ENCODE results near the gene KLHL29. TPM values are rescaled to one million over a fixed set of nuclear protein-coding genes. Genes with fewer than 3 reads are reported as not detected.

The KLHL29 gene
- total RNA-seq, 1 donor from 2014 or later: 8.4 TPM

DNA sequence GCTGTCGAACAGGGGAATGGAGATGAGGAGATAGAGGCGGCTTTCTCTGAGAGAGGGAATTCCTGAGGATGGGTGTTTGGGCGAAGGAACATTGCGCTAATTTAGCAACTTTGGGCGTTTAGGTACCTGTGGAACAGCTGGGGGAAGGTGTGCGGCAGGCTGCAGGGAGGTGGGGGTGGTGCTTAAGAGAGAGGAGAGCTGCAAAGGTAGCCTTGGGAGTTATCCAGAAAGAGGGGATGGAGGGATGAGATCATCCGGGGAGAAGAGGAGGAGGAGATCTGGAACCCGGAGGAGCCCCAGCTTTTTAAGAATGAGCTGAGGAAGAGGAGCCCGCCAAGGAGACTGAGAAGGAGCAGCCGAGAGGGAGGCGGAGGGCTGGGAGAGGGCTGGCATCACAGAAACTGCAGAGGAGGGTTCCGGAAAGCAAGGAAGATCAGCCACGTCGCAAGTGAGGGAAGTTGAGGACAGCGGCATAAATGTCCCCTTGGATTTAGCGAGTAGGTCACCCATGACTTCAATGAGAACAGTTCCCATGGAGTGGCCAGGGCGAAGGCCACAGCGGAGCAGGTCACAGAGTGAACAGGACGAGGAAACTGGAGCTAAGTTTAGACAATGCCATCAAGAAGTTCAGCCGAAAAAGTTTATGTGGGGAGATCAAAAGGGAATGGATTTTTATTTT is 174.7 kb downstream of the KLHL29 start:
- TF ChIP-seq, protein P1, sequence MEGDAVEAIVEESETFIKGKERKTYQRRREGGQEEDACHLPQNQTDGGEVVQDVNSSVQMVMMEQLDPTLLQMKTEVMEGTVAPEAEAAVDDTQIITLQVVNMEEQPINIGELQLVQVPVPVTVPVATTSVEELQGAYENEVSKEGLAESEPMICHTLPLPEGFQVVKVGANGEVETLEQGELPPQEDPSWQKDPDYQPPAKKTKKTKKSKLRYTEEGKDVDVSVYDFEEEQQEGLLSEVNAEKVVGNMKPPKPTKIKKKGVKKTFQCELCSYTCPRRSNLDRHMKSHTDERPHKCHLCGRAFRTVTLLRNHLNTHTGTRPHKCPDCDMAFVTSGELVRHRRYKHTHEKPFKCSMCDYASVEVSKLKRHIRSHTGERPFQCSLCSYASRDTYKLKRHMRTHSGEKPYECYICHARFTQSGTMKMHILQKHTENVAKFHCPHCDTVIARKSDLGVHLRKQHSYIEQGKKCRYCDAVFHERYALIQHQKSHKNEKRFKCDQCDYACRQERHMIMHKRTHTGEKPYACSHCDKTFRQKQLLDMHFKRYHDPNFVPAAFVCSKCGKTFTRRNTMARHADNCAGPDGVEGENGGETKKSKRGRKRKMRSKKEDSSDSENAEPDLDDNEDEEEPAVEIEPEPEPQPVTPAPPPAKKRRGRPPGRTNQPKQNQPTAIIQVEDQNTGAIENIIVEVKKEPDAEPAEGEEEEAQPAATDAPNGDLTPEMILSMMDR (conservative IDR thresholded peaks at IDR 0.05): no peak

DNA sequence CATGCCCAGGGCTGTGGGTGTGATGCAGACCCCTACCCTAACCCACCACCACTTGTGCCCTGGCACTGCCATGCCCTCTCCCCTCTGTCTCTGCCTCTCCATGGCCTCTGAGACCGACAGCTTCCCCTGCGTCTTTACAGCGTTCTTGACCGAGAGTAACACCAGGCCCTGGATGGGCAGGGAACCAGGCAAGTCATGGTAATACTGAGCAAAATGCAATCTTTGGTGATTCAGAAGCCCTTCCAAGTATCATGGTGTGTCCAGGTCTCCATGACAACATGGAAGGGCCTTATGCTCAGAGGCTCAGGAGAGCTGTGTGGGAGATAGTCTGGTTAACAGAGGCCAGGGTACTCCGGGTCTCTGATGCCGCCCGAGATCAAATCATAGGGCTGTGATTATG is 176.1 kb downstream of the KLHL29 start:
- no peak for DNase-seq (ENCODE audit: low read depth, low spot score)
- Mint-ChIP-seq H3K27ac (ENCODE audit: unreplicated experiment) (no peak overlapping the region), H3K27me3 (ENCODE audit: low read depth) (no peaks in the 10 kb centered on the region), H3K4me3 (no peak overlapping the region), H3K4me1 (peaks cover 19% of the 10 kb centered on the region), H3K9me3 (no peaks in the 10 kb centered on the region), H3K36me3 (ENCODE audit: low read depth) (no peaks in the 10 kb centered on the region)
- TF ChIP-seq, protein P1 (conservative IDR thresholded peaks at IDR 0.05): no peak

More for the DNA sequence above, 174.7 kb downstream of the KLHL29 start:
- H3K4me1 Mint-ChIP-seq: peaks cover 13% of the 10 kb centered on the region
- no peak for DNase-seq (ENCODE audit: low read depth, low spot score)
- no peaks in the 10 kb centered on the region for H3K27me3 Mint-ChIP-seq (ENCODE audit: low read depth)
- H3K9me3 Mint-ChIP-seq: no peaks in the 10 kb centered on the region
- H3K27ac Mint-ChIP-seq (ENCODE audit: unreplicated experiment): no peak overlapping the region
- no peaks in the 10 kb centered on the region for H3K36me3 Mint-ChIP-seq (ENCODE audit: low read depth)
- H3K4me3 Mint-ChIP-seq: no peak overlapping the region

DNA sequence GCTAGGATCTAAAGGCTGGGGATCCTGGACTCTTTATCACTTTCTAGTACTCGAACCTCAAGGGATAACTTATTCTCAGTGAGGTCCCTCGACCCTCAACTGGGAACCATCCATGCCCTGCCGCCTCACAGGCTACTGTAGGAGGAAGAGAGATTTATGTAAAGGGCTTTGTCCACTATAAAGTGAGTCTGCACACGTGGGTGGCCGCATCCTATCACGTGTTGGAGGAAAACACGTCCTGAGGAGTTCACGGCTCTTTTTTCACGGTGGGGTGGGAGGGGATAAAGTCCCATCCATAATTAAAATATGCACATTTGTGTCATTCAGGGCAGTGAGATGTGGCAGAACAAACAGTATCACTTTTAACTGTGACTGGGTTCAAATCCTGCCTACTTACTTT is 176.6 kb downstream of the KLHL29 start:
- Mint-ChIP-seq H3K27me3 (ENCODE audit: low read depth) (no peaks in the 10 kb centered on the region), H3K9me3 (no peaks in the 10 kb centered on the region), H3K27ac (ENCODE audit: unreplicated experiment) (no peak overlapping the region)

DNA sequence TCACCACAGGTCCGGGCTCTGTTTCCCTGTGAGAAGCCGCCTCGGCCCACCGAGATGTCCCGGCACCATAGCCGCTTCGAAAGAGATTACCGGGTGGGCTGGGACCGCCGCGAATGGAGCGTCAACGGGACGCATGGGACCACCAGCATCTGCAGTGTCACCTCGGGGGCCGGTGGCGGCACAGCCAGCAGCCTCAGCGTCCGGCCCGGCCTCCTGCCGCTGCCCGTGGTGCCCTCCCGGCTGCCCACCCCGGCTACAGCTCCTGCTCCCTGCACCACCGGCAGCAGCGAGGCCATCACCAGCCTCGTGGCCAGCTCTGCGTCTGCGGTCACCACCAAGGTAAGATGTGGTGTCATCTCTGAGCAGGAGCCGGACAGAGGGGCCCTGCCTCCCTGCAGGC is 177.2 kb downstream of the KLHL29 start:
- no peaks in the 10 kb centered on the region for H3K9me3 Mint-ChIP-seq
- TF ChIP-seq, protein P1 (conservative IDR thresholded peaks at IDR 0.05): no peak
- no peak overlapping the region for H3K27ac Mint-ChIP-seq (ENCODE audit: unreplicated experiment)
- H3K4me1 Mint-ChIP-seq: peaks cover 27% of the 10 kb centered on the region
- H3K27me3 Mint-ChIP-seq (ENCODE audit: low read depth): no peaks in the 10 kb centered on the region
- H3K36me3 Mint-ChIP-seq (ENCODE audit: low read depth): no peaks in the 10 kb centered on the region
- DNase-seq (ENCODE audit: low read depth, low spot score): no peak
- H3K4me3 Mint-ChIP-seq: no peak overlapping the region

More for the DNA sequence above, 176.6 kb downstream of the KLHL29 start:
- TF ChIP-seq, protein P1 (conservative IDR thresholded peaks at IDR 0.05): no peak
- no peaks in the 10 kb centered on the region for H3K36me3 Mint-ChIP-seq (ENCODE audit: low read depth)
- DNase-seq (ENCODE audit: low read depth, low spot score): no peak
- H3K4me3 Mint-ChIP-seq: no peak overlapping the region
- H3K4me1 Mint-ChIP-seq: peaks cover 23% of the 10 kb centered on the region

DNA sequence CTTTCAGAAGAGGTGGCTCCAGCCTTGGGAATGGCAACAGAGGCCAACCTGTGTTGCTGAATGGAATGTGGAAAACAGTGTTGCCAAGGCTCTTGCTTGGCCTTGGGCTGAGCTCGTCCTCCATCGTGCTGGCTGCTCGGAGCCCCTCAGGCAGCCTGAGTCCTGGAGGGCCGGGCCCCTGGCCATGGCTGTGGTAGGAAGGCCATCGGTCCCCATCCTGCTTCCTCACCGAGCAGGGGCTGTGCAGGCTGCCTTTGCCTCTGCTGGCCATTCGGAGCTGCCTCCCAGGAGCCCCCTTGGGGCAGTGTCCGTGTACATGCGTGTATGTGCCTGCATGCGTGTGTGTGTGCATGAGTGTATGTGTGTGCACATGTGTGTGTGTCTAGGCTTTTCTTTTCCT is 178.2 kb downstream of the KLHL29 start:
- no peak overlapping the region for H3K4me3 Mint-ChIP-seq
- no peaks in the 10 kb centered on the region for H3K36me3 Mint-ChIP-seq (ENCODE audit: low read depth)
- no peak for DNase-seq (ENCODE audit: low read depth, low spot score)
- peak overlapping the region; percentile 96 for H3K27ac Mint-ChIP-seq (ENCODE audit: unreplicated experiment)
- H3K9me3 Mint-ChIP-seq: no peaks in the 10 kb centered on the region
- no peaks in the 10 kb centered on the region for H3K27me3 Mint-ChIP-seq (ENCODE audit: low read depth)
- TF ChIP-seq, protein P1 (conservative IDR thresholded peaks at IDR 0.05): no peak
- peaks cover 36% of the 10 kb centered on the region for H3K4me1 Mint-ChIP-seq
